Endothelial cell of umbilical vein (primary cell): ENCODE measurements around the gene HSPA8. TPM values are rescaled to one million over a fixed set of nuclear protein-coding genes. Genes with fewer than 3 reads are reported as not detected.

Source experiments
- BruUV-seq: library from RNA; stranded (reverse); fragments of 400-500 nt; replicated peaks from 2 replicates; lab custom pipeline; 2021; lab: Mats Ljungman, UMichigan
- CTCF ChIA-PET: fragments of 300-600, 350-600 bp; sonication (Branson Sonifier 250); formaldehyde crosslinking; loops from one replicate; lab custom pipeline; 2021; ENCODE audit warnings: antibody characterized with exemption, inconsistent platforms; lab: Charles Lee
- POLR2A ChIA-PET: fragments of 300-600, 350-600 bp; sonication (Branson Sonifier 250); formaldehyde crosslinking; loops from one replicate; lab custom pipeline; 2021; ENCODE audit warnings: antibody characterized with exemption, inconsistent platforms; lab: Charles Lee
- DNase-seq: peaks from one replicate; pipeline ENCODE4 v3.0.0-alpha.2; 2011; ENCODE audit warnings: low read depth, low spot score
- FAIRE-seq: peaks from 2 replicates; lab custom pipeline; 2011; peaks lifted over from hg19 to GRCh38; lab: Jason Lieb, UNC
- H2AFZ ChIP-seq: 2 replicates; pipeline ENCODE4 v1.6.0; 2012; ENCODE audit warnings: low read depth, low read length, control low read depth, inconsistent platforms
- H3K27ac ChIP-seq: 2 replicates; pipeline ENCODE4 v1.5.1; 2011; ENCODE audit warnings: low read depth, mild to moderate bottlenecking, control low read depth, low read length, moderate library complexity; ENCODE audit not compliant: insufficient read depth
- H3K27me3 ChIP-seq, 2 experiments: 2 replicates each; pipeline versions ENCODE4 v1.6.0 to v1.6.1; 2011; ENCODE audit warnings: low read length in 2 of 2, mixed read lengths in 1 of 2; ENCODE audit not compliant: control insufficient read depth in 2 of 2, insufficient read depth in 2 of 2
- H3K36me3 ChIP-seq, 2 experiments: 2 replicates in 1 of 2; 3 replicates in 1 of 2; pipeline ENCODE4 v1.5.1; 2011; ENCODE audit warnings: low read length in 2 of 2, mild to moderate bottlenecking in 1 of 2, moderate library complexity in 1 of 2; ENCODE audit not compliant: control insufficient read depth in 2 of 2, insufficient read depth in 2 of 2; ENCODE audit errors: extremely low read depth in 1 of 2
- H3K4me1 ChIP-seq: 3 replicates; pipeline ENCODE4 v1.5.1; 2011; ENCODE audit warnings: mild to moderate bottlenecking, low read length; ENCODE audit not compliant: control insufficient read depth, insufficient read depth; ENCODE audit errors: extremely low read depth
- H3K4me2 ChIP-seq: 2 replicates; pipeline ENCODE4 v1.6.1; 2011; ENCODE audit warnings: low read length, control low read depth, mixed read lengths; ENCODE audit not compliant: insufficient read depth
- H3K4me3 ChIP-seq, 3 experiments: fragments of 200-600 bp in 1 of 3; sonication (generic), shearing (Covaris generic) in 1 of 3; replicated peaks in 1 of 3; 2 replicates each; pipeline ENCODE4 v1.5.1; 2011 to 2016; ENCODE audit warnings: control low read depth in 3 of 3, low read length in 3 of 3, mild to moderate bottlenecking in 2 of 3, inconsistent platforms in 1 of 3, low read depth in 1 of 3, moderate library complexity in 1 of 3; ENCODE audit not compliant: insufficient read depth in 1 of 3
- H3K79me2 ChIP-seq: 2 replicates; pipeline ENCODE4 v1.6.0; 2012; ENCODE audit warnings: low read length, inconsistent platforms; ENCODE audit not compliant: control insufficient read depth, insufficient read depth
- H3K9ac ChIP-seq: replicated peaks from 2 replicates; pipeline ENCODE3; 2011; ENCODE audit warnings: low read length, control low read depth; ENCODE audit not compliant: insufficient read depth; ENCODE audit errors: extremely low read depth
- H3K9me1 ChIP-seq: replicated peaks from 3 replicates; pipeline ENCODE4 v1.6.0; 2011; ENCODE audit warnings: mild to moderate bottlenecking, low read length; ENCODE audit not compliant: control insufficient read depth, insufficient read depth; ENCODE audit errors: extremely low read depth
- H3K9me3 ChIP-seq: replicated peaks from 2 replicates; pipeline ENCODE4 v1.5.1; 2012; ENCODE audit warnings: low read length, inconsistent platforms; ENCODE audit not compliant: control insufficient read depth, insufficient read depth
- H4K20me1 ChIP-seq: replicated peaks from 2 replicates; pipeline ENCODE3; 2011; ENCODE audit warnings: mild to moderate bottlenecking, low read length; ENCODE audit not compliant: control insufficient read depth, insufficient read depth; ENCODE audit errors: extremely low read depth
- CTCF ChIP-seq, 2 donors: IDR thresholded peaks; 1 replicate in 1 of 2; 2 replicates in 1 of 2; pipeline ENCODE4 v1.5.1; 2011; ENCODE audit warnings: low read length in 2 of 2, mild to moderate bottlenecking in 2 of 2, moderate library complexity in 2 of 2, control low read depth in 1 of 2, inconsistent platforms in 1 of 2, low read depth in 1 of 2; ENCODE audit not compliant: insufficient read depth in 1 of 2; ENCODE audit errors: extremely low read depth in 1 of 2
- EZH2 ChIP-seq: IDR thresholded peaks from 2 replicates; pipeline ENCODE4 v1.6.1; 2012; ENCODE audit warnings: borderline replicate concordance, low read depth, mild to moderate bottlenecking, moderate library complexity, low read length, inconsistent platforms; ENCODE audit not compliant: severe bottlenecking
- FOS ChIP-seq: IDR thresholded peaks from 2 replicates; pipeline ENCODE4 v1.6.1; 2011; ENCODE audit warnings: mild to moderate bottlenecking, low read length, moderate library complexity, borderline replicate concordance; ENCODE audit not compliant: insufficient read depth
- GATA2 ChIP-seq: IDR thresholded peaks from 2 replicates; pipeline ENCODE4 v1.7.0; 2011; ENCODE audit warnings: low read depth, mild to moderate bottlenecking, moderate library complexity, mixed read lengths, low read length; ENCODE audit not compliant: insufficient read length, insufficient read depth
- JUN ChIP-seq: IDR thresholded peaks from 2 replicates; pipeline ENCODE4 v1.6.1; 2011; ENCODE audit warnings: borderline replicate concordance, low read depth; ENCODE audit not compliant: insufficient read length, insufficient read depth
- POLR2A ChIP-seq: IDR thresholded peaks from 2 replicates; pipeline ENCODE4 v1.6.1; 2012; ENCODE audit warnings: low read depth, mild to moderate bottlenecking, control low read depth, low read length
- POLR2AphosphoS5 ChIP-seq: IDR thresholded peaks from 2 replicates; pipeline ENCODE4 v1.6.1; 2012; ENCODE audit warnings: low read depth, mild to moderate bottlenecking, control low read depth, low read length, moderate library complexity; ENCODE audit not compliant: insufficient read depth
- dilution Hi-C: fragments of 300-500 bp; cut with MboI; formaldehyde crosslinking; loops from one replicate; pipeline ENCODE4 v1.15.0; 2019; ENCODE audit warnings: low sequenced_read_pairs; ENCODE audit not compliant: extremely low pct_ligation_motif_present
- intact Hi-C: fragments of 100-400 bp; cut with micrococcal nuclease; formaldehyde crosslinking; loops from one replicate; pipeline ENCODE4 v1.10.0; 2022
- polyA plus RNA-seq, 4 experiments: library from polyadenylated mRNA; depleted of rRNA in 3 of 4; stranded (reverse) in 3 of 4; unstranded in 1 of 4; fragments of >200 nt; gene quantifications; 2 replicates each; pipeline versions ENCODE4 v1.2.1 to v1.2.3, GENCODE V29; 2011 to 2012; ENCODE audit warnings: missing spikeins in 1 of 4
- total RNA-seq: library from RNA; stranded (reverse); gene quantifications from 2 replicates; pipeline ENCODE4 v1.2.3, GENCODE V29; 2021

The HSPA8 gene
- total and polyA plus RNA-seq, 2 donors (not counting 3 experiments of a cell fraction or from before 2014, with no cell fraction given) = 1,383 to 1,728 TPM

- H3K36me3 ChIP-seq = no peaks in the 10 kb centered on the region
- no peak overlapping the region for H3K9ac ChIP-seq
- POLR2A ChIA-PET = no interaction called here
- H3K9me3 ChIP-seq = no peaks in the 10 kb centered on the region
- BruUV-seq = no TSS peak
- H3K4me2 ChIP-seq = no peak overlapping the region
- no peaks in the 10 kb centered on the region for H4K20me1 ChIP-seq
- intact Hi-C loops = no loop called here
- no peaks in the 10 kb centered on the region for H3K9me1 ChIP-seq
- dilution Hi-C loops = no loop called here
- DNase-seq (no peak), FAIRE-seq (no peak)
- H3K4me1 ChIP-seq = peaks cover 2% of the 10 kb centered on the region
- H3K27me3 ChIP-seq = no peaks in the 10 kb centered on the region
- no peak overlapping the region for H3K27ac ChIP-seq
- no peak overlapping the region for H3K4me3 ChIP-seq
- CTCF ChIA-PET = interaction anchor here (14.5 to 21.7 kb wide), 2 partner anchors 146 to 163 kb away, joined by 260 to 587 read pairs; no protein-coding TSS in a partner anchor
- H2AFZ ChIP-seq = no peak overlapping the region
- TF ChIP-seq CTCF (IDR thresholded peaks at IDR 0.05; ENCODE audit: extremely low read depth in 1 of 2, insufficient read depth in 1 of 2, low read depth in 1 of 2, low read length in 2 of 2) (no peak), JUN (no peak)
- no peaks in the 10 kb centered on the region for H3K79me2 ChIP-seq
Observed at GRCh38 chr11:123098990-123099389, 37.1 kb upstream of the HSPA8 start.

GRCh38 chr11:123093739-123094138, 31.8 kb upstream of the HSPA8 start:
- Histone ChIP-seq H3K4me2 (no peak overlapping the region), H4K20me1 (no peaks in the 10 kb centered on the region), H3K27me3 (no peaks in the 10 kb centered on the region), H3K4me3 (no peak overlapping the region), H3K27ac (no peak overlapping the region), H3K4me1 (no peaks in the 10 kb centered on the region), H3K36me3 (no peaks in the 10 kb centered on the region), H3K9me1 (no peaks in the 10 kb centered on the region), H3K79me2 (no peaks in the 10 kb centered on the region), H2AFZ (no peak overlapping the region), H3K9me3 (no peaks in the 10 kb centered on the region), H3K9ac (no peak overlapping the region)
- ChIA-PET POLR2A (no interaction called here), CTCF (interaction anchor here (1.6 to 3.0 kb wide), 2 partner anchors 10 to 168 kb away, joined by 5 to 12 read pairs; no protein-coding TSS in a partner anchor)
- dilution Hi-C loops (no loop called here), intact Hi-C loops (no loop called here)
- FAIRE-seq (no peak), DNase-seq (no peak)
- no peak for TF ChIP-seq POLR2AphosphoS5
- TF ChIP-seq EZH2 = no peak
- TF ChIP-seq FOS = no peak
- no peak for TF ChIP-seq GATA2
- no peak for TF ChIP-seq CTCF (IDR thresholded peaks at IDR 0.05; ENCODE audit: extremely low read depth in 1 of 2, insufficient read depth in 1 of 2, low read depth in 1 of 2, low read length in 2 of 2)
- no peak for TF ChIP-seq POLR2A
- no TSS peak for BruUV-seq
